ENCODE data around the gene OPCML.

OPCML gene

GRCh38 chr11:133355095-133355494, 177.2 kb downstream of the OPCML start:
- no peak for DNase-seq (ENCODE audit: low spot score)

DNA sequence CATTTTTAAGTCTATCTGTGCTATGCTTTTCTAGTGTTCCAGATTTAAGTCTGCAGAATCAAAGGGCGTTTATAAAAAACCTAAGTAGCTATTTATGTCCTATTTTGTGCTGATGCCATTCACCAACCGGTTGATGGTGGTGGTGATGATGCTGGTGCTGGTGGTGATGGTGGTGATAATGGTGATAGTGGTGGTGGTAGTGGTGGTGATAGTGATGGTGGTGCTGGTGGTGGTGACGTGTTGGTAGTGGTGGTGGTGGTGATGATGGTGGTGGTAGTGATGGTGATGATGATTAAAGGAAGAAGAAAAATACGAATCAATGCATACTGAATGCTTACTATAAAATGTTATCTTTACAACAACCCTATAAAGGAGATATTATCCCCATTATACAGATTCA, 178.2 kb downstream of the OPCML start:
- DNase-seq (ENCODE audit: low spot score): no peak

DNA sequence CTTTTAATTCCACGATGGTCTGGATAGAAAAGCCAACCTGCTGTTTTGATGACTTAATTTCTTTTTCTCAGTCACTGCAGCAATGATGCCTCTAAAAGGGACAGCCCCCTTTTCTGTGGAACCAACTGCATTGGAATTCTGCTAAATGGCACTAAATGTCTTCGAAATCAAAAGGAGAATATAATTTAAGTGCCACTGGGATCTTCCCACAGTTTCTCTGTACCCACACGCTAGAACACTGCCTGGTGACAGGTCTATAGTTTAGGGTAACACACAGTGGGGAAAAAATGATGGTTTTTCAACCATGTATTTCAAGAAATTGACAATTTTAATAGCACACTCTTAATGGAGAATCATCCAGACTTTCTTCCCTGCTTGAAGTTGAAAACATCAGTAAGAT, 182.3 kb downstream of the OPCML start:
- DNase-seq (ENCODE audit: low spot score): no peak

DNA sequence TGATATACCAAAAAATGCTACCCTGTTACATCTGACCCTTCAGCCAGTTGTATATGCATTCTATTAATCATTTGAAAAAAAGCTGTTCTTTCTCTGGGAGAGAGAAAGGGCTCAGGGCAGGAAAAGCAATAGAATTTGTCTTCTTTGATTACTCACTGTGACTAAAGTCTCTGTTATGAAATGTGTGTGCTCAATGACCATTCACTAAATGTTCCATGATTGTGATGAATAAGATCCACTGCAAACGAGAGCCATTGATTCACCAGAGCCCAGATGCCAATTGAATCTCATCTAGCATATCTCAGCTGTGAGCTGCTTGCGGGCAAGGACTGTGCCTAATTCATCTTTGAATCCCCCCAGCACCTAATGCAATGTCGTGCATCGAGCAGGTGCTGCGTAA, 184.3 kb downstream of the OPCML start:
- DNase-seq (ENCODE audit: low spot score): no peak

DNA sequence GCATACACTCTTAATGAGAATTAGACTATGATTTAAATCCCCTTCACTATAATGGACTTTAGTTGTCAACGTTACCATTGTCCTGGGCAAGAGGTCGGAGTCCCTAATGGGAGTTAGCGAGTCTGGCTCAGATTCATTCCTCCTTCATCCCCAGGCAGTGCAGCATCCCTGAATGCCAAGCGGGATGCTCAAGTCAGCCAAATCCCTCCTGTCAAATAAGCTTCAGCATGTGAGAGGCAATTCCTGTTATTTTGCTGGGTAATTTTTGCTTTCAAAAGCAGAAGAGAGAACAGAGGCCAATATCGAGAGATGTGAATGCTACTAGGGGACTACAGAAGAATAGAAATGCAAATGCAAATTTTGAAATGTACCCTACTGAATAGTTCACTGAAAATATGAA, 186.2 kb downstream of the OPCML start:
- no peak for DNase-seq (ENCODE audit: low spot score)

- no peak for DNase-seq (ENCODE audit: low spot score)
Measured at GRCh38 chr11:133343951-133344350, 188.3 kb downstream of the OPCML start.

GRCh38 chr11:133339495-133340140, 192.7 kb downstream of the OPCML start:
- no peak for DNase-seq (ENCODE audit: low spot score)

- no peak for DNase-seq (ENCODE audit: low spot score)
Measured at GRCh38 chr11:133338588-133338987, 193.7 kb downstream of the OPCML start.

- no peak for DNase-seq (ENCODE audit: low spot score)
Measured at GRCh38 chr11:133337951-133338418, 194.3 kb downstream of the OPCML start.

DNA sequence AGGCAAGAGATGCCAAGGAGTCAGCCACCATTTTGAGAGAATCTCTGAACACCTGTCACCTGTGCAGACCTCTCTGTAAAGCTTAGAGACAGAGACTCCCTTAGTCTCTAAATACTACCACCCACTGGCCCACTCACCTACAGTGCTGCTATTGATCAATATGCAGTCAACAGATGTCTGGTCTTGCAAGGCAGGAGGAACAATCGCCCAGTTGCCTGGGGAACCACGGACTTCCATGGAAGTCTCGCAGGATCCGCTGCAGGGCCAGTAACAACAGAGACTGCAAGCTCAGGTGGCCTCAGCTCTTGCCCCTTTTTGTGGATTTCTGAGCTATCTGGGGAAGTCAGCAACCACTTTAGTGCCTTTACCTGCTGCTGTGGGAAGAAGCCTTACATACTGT, 195.1 kb downstream of the OPCML start:
- no peak for DNase-seq (ENCODE audit: low spot score)

DNA sequence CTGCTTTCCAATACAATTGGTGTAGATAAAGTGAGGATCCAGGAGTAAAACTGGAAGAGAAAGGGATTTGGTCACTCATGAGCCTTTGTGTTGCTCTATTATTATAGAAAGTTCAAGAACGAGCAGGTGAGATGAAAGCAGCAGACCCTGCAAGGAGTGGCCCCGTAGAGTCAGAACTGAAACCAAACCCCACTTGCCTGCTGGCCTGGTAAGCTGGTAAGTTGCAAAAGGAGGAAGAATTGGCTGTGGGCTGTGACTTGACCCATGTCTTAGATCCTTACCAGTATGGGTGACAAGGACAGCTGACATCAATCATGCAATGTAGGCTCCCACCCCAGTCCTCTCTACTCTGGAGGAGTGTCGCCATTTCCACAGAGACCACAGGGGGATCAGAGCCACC, 201.3 kb downstream of the OPCML start:
- DNase-seq (ENCODE audit: low spot score): no peak

DNA sequence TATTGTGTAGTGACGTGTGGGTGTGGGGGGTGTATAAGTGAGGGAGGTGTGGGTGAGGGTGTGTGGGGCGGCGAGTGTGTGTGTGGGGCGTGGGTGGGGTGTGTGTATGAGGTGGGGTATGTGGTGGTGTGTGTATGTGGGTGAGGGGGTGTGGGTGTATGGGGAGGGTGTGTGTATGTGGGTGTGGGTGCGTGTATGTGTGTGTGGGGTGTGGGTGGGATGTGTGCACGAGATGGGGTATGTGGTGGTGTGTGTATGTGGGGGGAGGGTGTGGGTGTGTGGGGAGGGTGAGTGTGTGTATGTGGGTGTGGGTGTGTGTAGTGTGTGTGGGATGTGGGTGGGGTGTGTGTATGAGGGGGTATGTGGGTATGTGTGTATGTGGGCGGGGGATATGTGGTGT, 205.5 kb downstream of the OPCML start:
- DNase-seq (ENCODE audit: low spot score): no peak

- DNase-seq (ENCODE audit: low spot score): no peak
Measured at GRCh38 chr11:133326332-133326731, 206.0 kb downstream of the OPCML start.

DNA sequence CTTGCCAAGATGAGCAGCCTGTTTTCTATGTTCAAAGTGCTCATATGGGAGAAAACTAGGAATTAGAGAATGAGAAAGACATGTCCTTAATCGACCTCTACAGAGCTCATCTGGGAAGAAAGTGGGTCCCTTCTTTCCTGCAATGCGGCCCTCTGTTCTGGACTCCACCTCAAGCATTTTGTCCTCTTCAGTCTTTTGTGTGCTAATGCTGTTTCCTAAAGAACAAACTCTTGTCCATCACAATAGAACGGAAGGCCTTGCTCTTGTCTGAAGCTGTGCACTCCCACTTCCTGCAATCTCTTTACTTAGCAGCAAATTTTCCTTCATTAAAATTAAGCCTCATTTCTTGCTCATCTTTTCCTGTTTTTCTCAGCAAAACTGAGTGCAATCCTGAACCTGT, 206.6 kb downstream of the OPCML start:
- DNase-seq (ENCODE audit: low spot score): no peak

GRCh38 chr11:133323354-133323753, 208.9 kb downstream of the OPCML start:
- no peak for DNase-seq (ENCODE audit: low spot score)

DNA sequence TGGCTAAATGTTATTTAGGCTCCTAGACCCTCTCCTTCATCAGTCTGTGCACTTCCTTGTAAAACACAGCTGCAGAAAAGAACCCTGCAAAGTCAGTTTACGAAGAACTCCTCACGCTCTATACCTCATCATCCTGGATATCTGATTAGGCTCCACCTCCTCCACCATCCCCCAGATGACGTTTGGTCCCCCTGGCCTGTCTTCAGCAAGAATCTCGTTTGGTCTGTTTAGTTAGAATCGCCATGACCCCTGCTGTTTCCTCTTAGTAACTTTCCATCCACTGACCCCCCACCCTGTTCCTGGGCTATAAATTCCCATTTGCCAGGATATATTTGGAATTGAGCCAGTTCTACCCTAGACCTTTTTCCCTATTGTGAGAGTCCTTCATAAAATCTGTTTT, 214.1 kb downstream of the OPCML start:
- DNase-seq (ENCODE audit: low spot score): no peak

- DNase-seq (ENCODE audit: low spot score): no peak
Measured at GRCh38 chr11:133311230-133311629, 221.1 kb downstream of the OPCML start.

- no peak for DNase-seq (ENCODE audit: low spot score)
Measured at GRCh38 chr11:133306019-133306418, 226.3 kb downstream of the OPCML start.

- no peak for DNase-seq (ENCODE audit: low spot score)
Measured at GRCh38 chr11:133305208-133305956, 226.9 kb downstream of the OPCML start.

DNA sequence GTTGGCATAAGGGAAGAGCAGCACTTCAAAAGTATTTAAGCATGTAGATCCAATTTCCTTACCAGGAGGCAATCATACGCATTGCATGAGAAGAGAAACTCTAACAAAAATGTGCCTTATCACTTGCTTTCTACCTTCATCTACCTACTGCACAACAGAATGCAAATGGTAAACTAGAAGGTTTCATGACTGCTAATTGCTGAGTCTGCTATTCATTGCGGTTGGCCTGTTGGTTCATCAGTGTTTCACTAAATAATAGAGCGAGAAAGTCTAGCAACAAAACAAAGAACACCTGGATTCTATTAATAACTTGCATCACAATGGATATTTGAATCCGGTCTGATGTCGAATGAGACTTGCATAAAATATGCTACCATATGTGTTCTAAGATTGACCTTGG, 229.0 kb downstream of the OPCML start:
- DNase-seq (ENCODE audit: low spot score): no peak

DNA sequence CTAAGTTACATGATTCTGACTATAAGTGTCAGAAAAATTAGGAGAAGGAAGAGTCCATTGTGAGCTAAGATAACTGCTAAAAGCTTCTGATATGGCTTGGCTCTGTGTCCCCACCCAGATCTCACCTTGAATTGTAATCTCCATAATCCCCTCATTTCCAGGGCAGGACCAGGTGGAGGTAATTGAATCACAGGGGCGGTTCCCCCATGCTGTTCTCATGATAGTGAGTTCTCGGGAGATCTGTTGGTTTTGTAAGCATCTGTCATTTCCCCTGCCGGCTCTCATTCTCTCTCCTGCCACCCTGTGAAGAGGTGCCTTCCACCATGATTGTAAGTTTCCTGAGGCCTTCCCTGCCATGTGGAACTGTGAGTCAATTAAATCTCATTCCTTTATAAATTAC, 230.2 kb downstream of the OPCML start:
- DNase-seq (ENCODE audit: low spot score): no peak

GRCh38 chr11:133300666-133301065, 231.6 kb downstream of the OPCML start:
- no peak for DNase-seq (ENCODE audit: low spot score)

- DNase-seq (ENCODE audit: low spot score): no peak
Measured at GRCh38 chr11:133291780-133292179, 240.5 kb downstream of the OPCML start.

DNA sequence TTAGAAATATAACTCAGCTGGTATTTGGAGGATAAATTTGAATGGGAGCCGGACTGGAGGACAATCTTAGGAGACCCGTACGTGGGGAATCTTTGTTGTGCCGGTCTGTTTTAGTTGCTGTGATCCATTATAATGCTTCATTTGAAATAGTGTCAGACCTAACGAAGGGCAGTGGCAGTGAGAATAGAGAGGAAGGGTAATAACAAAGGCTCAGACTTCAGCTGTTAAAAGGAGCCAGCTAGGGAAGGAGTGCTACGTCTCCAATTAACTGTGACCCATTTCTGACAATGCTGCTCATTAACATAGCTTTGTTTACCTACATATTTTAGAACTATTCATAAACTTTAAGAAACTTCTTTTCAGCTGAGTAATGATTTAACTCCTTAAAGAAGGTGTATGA, 246.9 kb downstream of the OPCML start:
- no peak for DNase-seq (ENCODE audit: low spot score)
